Sigmoid colon (tissue), 7 donors: Measurements from ENCODE around the gene CCDC157. TPM values are rescaled to one million over a fixed set of nuclear protein-coding genes. Genes with fewer than 3 reads are reported as not detected.
A peak's percentile ranks its signal among the peaks of the same experiment; 100 is the strongest.

Source experiments
- DNase-seq: peaks from one replicate; pipeline ENCODE4 v3.0.0-alpha.2; 2019
- H3K27ac ChIP-seq, 4 donors: fragments of 200-600 bp; sonication (generic); one replicate each; pipeline ENCODE4 v1.5.1; 2016 to 2019; ENCODE audit warnings: mild to moderate bottlenecking in 1 of 4
- H3K27me3 ChIP-seq, 3 donors: fragments of 200-600 bp; sonication (generic); one replicate each; pipeline ENCODE4 v1.5.1; 2019; ENCODE audit warnings: mild to moderate bottlenecking in 1 of 3
- H3K36me3 ChIP-seq, 4 donors: fragments of 200-600 bp; sonication (generic); one replicate each; pipeline ENCODE4 v1.5.1; 2016 to 2019
- H3K4me1 ChIP-seq, 4 donors: fragments of 200-600 bp; sonication (generic); one replicate each; pipeline ENCODE4 v1.5.1; 2017 to 2019
- H3K4me3 ChIP-seq, 4 donors: fragments of 200-600 bp; sonication (generic); one replicate each; pipeline ENCODE4 v1.5.1; 2017 to 2019; ENCODE audit warnings: mild to moderate bottlenecking in 2 of 4, moderate library complexity in 1 of 4
- H3K9me3 ChIP-seq, 4 donors: fragments of 200-600 bp in 3 of 4; sonication (generic) in 3 of 4; one replicate each; pipeline versions ENCODE4 v1.5.1 to v1.6.1; 2013 to 2019
- CTCF ChIP-seq, 4 experiments: fragments of 450-650 bp in 3 of 4; fragments of 200-600 bp in 1 of 4; IDR thresholded peaks; one replicate each; pipeline ENCODE4 v1.5.1; 2016 to 2019; ENCODE audit warnings: antibody characterized with exemption in 4 of 4, mild to moderate bottlenecking in 3 of 4, moderate library complexity in 2 of 4
- EP300 ChIP-seq, 4 donors: sonication (generic); formaldehyde crosslinking; IDR thresholded peaks; one replicate each; pipeline ENCODE4 v1.6.1; 2017; ENCODE audit warnings: antibody characterized with exemption in 4 of 4
- POLR2A ChIP-seq, 2 donors: fragments of 450-650 bp; IDR thresholded peaks; one replicate each; pipeline ENCODE4 v1.6.1; 2016; ENCODE audit warnings: antibody characterized with exemption in 2 of 2, mild to moderate bottlenecking in 2 of 2, moderate library complexity in 2 of 2
- POLR2AphosphoS5 ChIP-seq, 4 donors: sonication (generic); formaldehyde crosslinking; IDR thresholded peaks; one replicate each; pipeline ENCODE4 v1.6.1; 2017; ENCODE audit warnings: antibody characterized with exemption in 4 of 4
- WGBS, 2 donors: extraction: QIAGEN DNeasy Blood & Tissue Kit; methylation state at CpG; one replicate each; pipeline ENCODE4 v1.1.7; 2013; 5-methylcytosine and 5-hydroxymethylcytosine counted together
- intact Hi-C: fragments of 100-400 bp; cut with DNase I; formaldehyde crosslinking; loops from one replicate; pipeline ENCODE4 v1.15.1; 2023
- polyA plus RNA-seq, 3 donors: library from polyadenylated mRNA; stranded (reverse); fragments of 200-250 nt; gene quantifications; one replicate each; pipeline ENCODE4 v1.2.3, GENCODE V29; 2013
- total RNA-seq, 4 donors: library from RNA; depleted of rRNA; stranded (reverse); fragments of >200 nt; gene quantifications; one replicate each; pipeline ENCODE4 v1.1.0, GENCODE V29; 2016
- donor health status: healthy with polysubstance abuse.
- donor health status: Bipolar disorder and iron deficiency.
- donor health status: healthy.

CCDC157 gene
- total and polyA plus RNA-seq, 7 donors, result 0.83 to 2.0 (median 1.6) TPM

GRCh38 chr22:30390974-30391691, 34.3 kb downstream of the CCDC157 start:
- peaks cover 3 to 14% (median 12%) of the 10 kb centered on the region in 4 donors for H3K4me1 ChIP-seq
- H3K27me3 ChIP-seq, result no peaks in the 10 kb centered on the region
- DNase-seq, result no peak
- H3K4me3 ChIP-seq, result no peak overlapping the region
- no peaks in the 10 kb centered on the region for H3K36me3 ChIP-seq
- H3K9me3 ChIP-seq, result no peaks in the 10 kb centered on the region
- WGBS, 2 donors, result 46 to 60% methylated on average over 5 of the region's 5 CpGs
- no peak overlapping the region for H3K27ac ChIP-seq
- peak in 1 of 4 donors; percentile 16 for TF ChIP-seq POLR2AphosphoS5 (IDR thresholded peaks at IDR 0.05)
- TF ChIP-seq POLR2A (IDR thresholded peaks at IDR 0.05), result no peak
- TF ChIP-seq EP300 (IDR thresholded peaks at IDR 0.05), result no peak
- peak; percentile 20 to 76 (median 68) for TF ChIP-seq CTCF (IDR thresholded peaks at IDR 0.05)
- intact Hi-C loops, result loop anchor here (1.0 kb wide), 1 partner anchor 94 kb away; no protein-coding TSS in a partner anchor

GRCh38 chr22:30392661-30393321, 36.0 kb downstream of the CCDC157 start:
- no peaks in the 10 kb centered on the region for H3K9me3 ChIP-seq
- no peak overlapping the region for H3K4me3 ChIP-seq
- WGBS, 2 donors, result 61 to 80% methylated on average over 9 of the region's 9 CpGs
- peaks cover 0 to 18% (median 15%) of the 10 kb centered on the region in 4 donors for H3K4me1 ChIP-seq
- no peak for TF ChIP-seq POLR2AphosphoS5 (IDR thresholded peaks at IDR 0.05)
- no peak for TF ChIP-seq POLR2A (IDR thresholded peaks at IDR 0.05)
- no peak for TF ChIP-seq CTCF (IDR thresholded peaks at IDR 0.05)
- TF ChIP-seq EP300 (IDR thresholded peaks at IDR 0.05), result no peak
- intact Hi-C loops, result no loop called here
- no peak for DNase-seq
- H3K27me3 ChIP-seq, result no peaks in the 10 kb centered on the region
- H3K36me3 ChIP-seq, result no peaks in the 10 kb centered on the region
- H3K27ac ChIP-seq, result no peak overlapping the region

- Histone ChIP-seq H3K4me1 (peaks cover 0 to 23% (median 21%) of the 10 kb centered on the region in 4 donors), H3K27ac (no peak overlapping the region), H3K9me3 (no peaks in the 10 kb centered on the region), H3K4me3 (no peak overlapping the region), H3K36me3 (no peaks in the 10 kb centered on the region), H3K27me3 (no peaks in the 10 kb centered on the region)
- WGBS, 2 donors, result 85 to 86% methylated on average over 7 of the region's 7 CpGs
- no peak for DNase-seq
- TF ChIP-seq POLR2A (IDR thresholded peaks at IDR 0.05), result no peak
- intact Hi-C loops, result no loop called here
These were observed 36.5 kb downstream of the CCDC157 start for GRCh38 chr22:30393322-30393680.

- TF ChIP-seq CTCF (IDR thresholded peaks at IDR 0.05) (no peak), POLR2AphosphoS5 (IDR thresholded peaks at IDR 0.05) (no peak), EP300 (IDR thresholded peaks at IDR 0.05) (no peak), POLR2A (IDR thresholded peaks at IDR 0.05) (no peak)
- no peak overlapping the region for H3K4me3 ChIP-seq
- no peaks in the 10 kb centered on the region for H3K9me3 ChIP-seq
- no peaks in the 10 kb centered on the region for H3K27me3 ChIP-seq
- WGBS, 2 donors, result 87 to 89% methylated on average over 3 of the region's 3 CpGs
- intact Hi-C loops, result no loop called here
- H3K36me3 ChIP-seq, result no peaks in the 10 kb centered on the region
- H3K27ac ChIP-seq, result no peak overlapping the region
- H3K4me1 ChIP-seq, result peaks cover 0 to 26% (median 23%) of the 10 kb centered on the region in 4 donors
- no peak for DNase-seq
These were observed 37.1 kb downstream of the CCDC157 start for GRCh38 chr22:30393885-30394284.

- peaks cover 0 to 32% (median 23%) of the 10 kb centered on the region in 4 donors for H3K4me1 ChIP-seq
- intact Hi-C loops, result loop anchor here (2.0 kb wide), 1 partner anchor 28 kb away; the partner anchor contains the start of gene MTFP1
- TF ChIP-seq POLR2AphosphoS5 (IDR thresholded peaks at IDR 0.05), result peak; percentile 25 to 74 (median 52)
- peak in 1 of 2 donors; percentile 5 for TF ChIP-seq POLR2A (IDR thresholded peaks at IDR 0.05)
- TF ChIP-seq EP300 (IDR thresholded peaks at IDR 0.05), result no peak
- no peak for TF ChIP-seq CTCF (IDR thresholded peaks at IDR 0.05)
- no peaks in the 10 kb centered on the region for H3K36me3 ChIP-seq
- WGBS, 2 donors, result 1% methylated on average over 56 of the region's 56 CpGs
- H3K9me3 ChIP-seq, result no peaks in the 10 kb centered on the region
- H3K4me3 ChIP-seq, result peak within 1 kb of the TSS; percentile 57 to 77 (median 66)
- H3K27ac ChIP-seq, result peak within 1 kb of the TSS; percentile 60 to 77 (median 72)
- H3K27me3 ChIP-seq, result no peaks in the 10 kb centered on the region
- DNase-seq, result peak; percentile 88
These were observed 40.3 kb downstream of the CCDC157 start, which contains the start of gene SEC14L2 for GRCh38 chr22:30396871-30397655. Gene SEC14L2 (plus strand): TSS chr22:30397018. CDS start chr22:30397117, 99 bp downstream.
